ENCODE measurements around the gene RTL5. TPM values are rescaled to one million over a fixed set of nuclear protein-coding genes. Genes with fewer than 3 reads are reported as not detected.

The RTL5 gene
- total RNA-seq, 1 experiment from 2014 or later = not detected

DNA sequence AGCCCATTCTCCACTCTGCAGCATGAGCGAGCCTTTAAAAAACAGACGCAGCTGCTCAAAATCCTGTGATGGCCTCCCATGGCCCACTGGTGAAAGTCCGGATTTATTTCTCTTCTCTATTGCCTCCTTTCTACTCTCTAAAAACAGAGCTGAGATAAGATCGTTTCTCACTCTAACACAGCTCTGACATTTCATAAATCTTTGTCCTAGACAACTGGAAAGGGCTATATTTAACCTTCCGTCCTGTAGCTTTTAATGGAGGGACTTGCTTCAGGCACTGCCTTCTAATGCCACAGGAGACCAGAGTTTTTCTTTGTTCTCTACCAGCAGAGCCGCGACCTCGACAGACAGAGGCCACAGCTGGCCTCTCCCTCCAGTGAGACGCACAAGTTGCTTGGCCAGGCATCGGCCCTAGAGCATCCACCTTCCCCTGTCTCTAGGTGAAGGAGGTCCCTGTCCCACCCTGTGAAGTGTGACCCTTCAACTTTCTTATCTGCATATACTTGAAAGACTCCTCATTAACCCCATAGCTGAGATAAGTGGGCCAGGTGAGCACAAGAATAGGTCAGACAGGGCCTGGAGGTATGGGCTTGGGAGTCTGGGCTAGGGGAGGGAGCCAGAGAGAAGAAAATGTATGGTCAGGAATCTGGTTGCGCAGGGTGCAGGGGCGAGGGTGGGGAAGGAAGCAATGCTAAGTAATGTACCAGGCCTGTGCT, 50.0 kb downstream of the RTL5 start:
- TF ChIP-seq, protein P1, sequence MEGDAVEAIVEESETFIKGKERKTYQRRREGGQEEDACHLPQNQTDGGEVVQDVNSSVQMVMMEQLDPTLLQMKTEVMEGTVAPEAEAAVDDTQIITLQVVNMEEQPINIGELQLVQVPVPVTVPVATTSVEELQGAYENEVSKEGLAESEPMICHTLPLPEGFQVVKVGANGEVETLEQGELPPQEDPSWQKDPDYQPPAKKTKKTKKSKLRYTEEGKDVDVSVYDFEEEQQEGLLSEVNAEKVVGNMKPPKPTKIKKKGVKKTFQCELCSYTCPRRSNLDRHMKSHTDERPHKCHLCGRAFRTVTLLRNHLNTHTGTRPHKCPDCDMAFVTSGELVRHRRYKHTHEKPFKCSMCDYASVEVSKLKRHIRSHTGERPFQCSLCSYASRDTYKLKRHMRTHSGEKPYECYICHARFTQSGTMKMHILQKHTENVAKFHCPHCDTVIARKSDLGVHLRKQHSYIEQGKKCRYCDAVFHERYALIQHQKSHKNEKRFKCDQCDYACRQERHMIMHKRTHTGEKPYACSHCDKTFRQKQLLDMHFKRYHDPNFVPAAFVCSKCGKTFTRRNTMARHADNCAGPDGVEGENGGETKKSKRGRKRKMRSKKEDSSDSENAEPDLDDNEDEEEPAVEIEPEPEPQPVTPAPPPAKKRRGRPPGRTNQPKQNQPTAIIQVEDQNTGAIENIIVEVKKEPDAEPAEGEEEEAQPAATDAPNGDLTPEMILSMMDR (conservative IDR thresholded peaks at IDR 0.05) = no peak
- TF ChIP-seq EZH2 (IDR thresholded peaks at IDR 0.05; ENCODE audit: low read depth) = no peak
- no peaks in the 10 kb centered on the region for H3K9me3 ChIP-seq (ENCODE audit: insufficient read depth, low read depth)
- H3F3A ChIP-seq (ENCODE audit: insufficient read depth, low read depth) = no peaks in the 10 kb centered on the region
- no peak overlapping the region for H3K4me3 ChIP-seq
- intact Hi-C loops (cut with micrococcal nuclease; ENCODE audit: unreplicated experiment) = no loop called here
- no peaks in the 10 kb centered on the region for H3K9me2 ChIP-seq (ENCODE audit: insufficient read depth)
- no peaks in the 10 kb centered on the region for H3K4me1 ChIP-seq (replicated peaks; ENCODE audit: insufficient read depth)
- H4K20me1 ChIP-seq (ENCODE audit: insufficient read depth) = no peaks in the 10 kb centered on the region
- H2AFZ ChIP-seq = no peak overlapping the region
- 0 out of 2 replicates have a peak, but pooled peaks cover 3% of the 10 kb centered on the region for H3K27me3 ChIP-seq (ENCODE audit: insufficient read depth, low read depth)
- no peak overlapping the region for H3K27ac ChIP-seq
- ChIA-PET POLR2A (ENCODE audit: unreplicated experiment) (no interaction called here), CTCF (no interaction called here)
- DNase-seq = no peak
- H3K79me2 ChIP-seq (ENCODE audit: low read depth) = no peaks in the 10 kb centered on the region
- BruUV-seq (replicated peaks) = no TSS peak
- no peak overlapping the region for H3K4me2 ChIP-seq
- H3K36me3 ChIP-seq (ENCODE audit: low read depth) = no peaks in the 10 kb centered on the region

- H3K79me2 ChIP-seq (ENCODE audit: low read depth) = no peaks in the 10 kb centered on the region
- no peaks in the 10 kb centered on the region for H3F3A ChIP-seq (ENCODE audit: insufficient read depth, low read depth)
- no peaks in the 10 kb centered on the region for H4K20me1 ChIP-seq (ENCODE audit: insufficient read depth)
- POLR2A ChIA-PET (ENCODE audit: unreplicated experiment) = no interaction called here
- H3K4me3 ChIP-seq = no peak overlapping the region
- H3K9me3 ChIP-seq (ENCODE audit: insufficient read depth, low read depth) = no peaks in the 10 kb centered on the region
- peaks cover 3% of the 10 kb centered on the region; the same call in 1 of the 2 replicates for H3K27me3 ChIP-seq (ENCODE audit: insufficient read depth, low read depth)
- H3K9me2 ChIP-seq (ENCODE audit: insufficient read depth) = no peaks in the 10 kb centered on the region
- no peak for DNase-seq
- CTCF ChIA-PET = no interaction called here
- no peak overlapping the region for H3K27ac ChIP-seq
- H2AFZ ChIP-seq = no peak overlapping the region
- no TSS peak for BruUV-seq (replicated peaks)
- H3K36me3 ChIP-seq (ENCODE audit: low read depth) = no peaks in the 10 kb centered on the region
- intact Hi-C loops (cut with micrococcal nuclease; ENCODE audit: unreplicated experiment) = no loop called here
- TF ChIP-seq, protein P1 (conservative IDR thresholded peaks at IDR 0.05) = no peak
- no peak for TF ChIP-seq EZH2 (IDR thresholded peaks at IDR 0.05; ENCODE audit: low read depth)
- H3K4me2 ChIP-seq = no peak overlapping the region
- H3K4me1 ChIP-seq (replicated peaks; ENCODE audit: insufficient read depth) = no peaks in the 10 kb centered on the region
Measured at GRCh38 chrX:72080800-72081199, 50.9 kb downstream of the RTL5 start.

DNA sequence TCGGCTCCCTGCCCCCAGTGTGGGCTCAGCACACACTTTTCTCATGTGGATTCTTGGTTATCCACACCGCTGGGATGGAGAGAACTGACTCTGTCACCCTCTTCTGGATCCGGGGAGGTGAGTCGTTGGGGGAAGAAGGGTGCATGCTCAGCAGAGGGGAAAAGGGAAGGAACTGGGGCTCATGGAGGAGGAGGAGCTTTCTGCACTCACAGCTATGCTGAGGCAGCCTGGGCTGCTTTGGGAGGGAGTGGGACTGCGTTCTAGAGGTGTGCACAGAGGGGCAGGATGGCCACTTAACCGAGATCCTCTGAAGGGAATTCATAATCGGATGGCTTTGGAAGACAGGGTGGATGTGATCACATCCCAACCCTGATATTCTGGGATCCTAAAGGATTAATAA, 51.6 kb downstream of the RTL5 start:
- Histone ChIP-seq H3K9me2 (ENCODE audit: insufficient read depth) (no peaks in the 10 kb centered on the region), H3K4me2 (no peak overlapping the region), H4K20me1 (ENCODE audit: insufficient read depth) (no peaks in the 10 kb centered on the region), H3K36me3 (ENCODE audit: low read depth) (no peaks in the 10 kb centered on the region), H3K27ac (no peak overlapping the region), H2AFZ (no peak overlapping the region), H3K9me3 (ENCODE audit: insufficient read depth, low read depth) (no peaks in the 10 kb centered on the region), H3K27me3 (ENCODE audit: insufficient read depth, low read depth) (peaks cover 10% of the 10 kb centered on the region), H3K4me3 (no peak overlapping the region), H3K4me1 (replicated peaks; ENCODE audit: insufficient read depth) (no peaks in the 10 kb centered on the region), H3F3A (ENCODE audit: insufficient read depth, low read depth) (no peaks in the 10 kb centered on the region), H3K79me2 (ENCODE audit: low read depth) (no peaks in the 10 kb centered on the region)
- ChIA-PET POLR2A (ENCODE audit: unreplicated experiment) (no interaction called here), CTCF (no interaction called here)
- TF ChIP-seq, protein P1 (conservative IDR thresholded peaks at IDR 0.05) = no peak
- no peak for TF ChIP-seq EZH2 (IDR thresholded peaks at IDR 0.05; ENCODE audit: low read depth)
- intact Hi-C loops (cut with micrococcal nuclease; ENCODE audit: unreplicated experiment) = no loop called here
- no peak for DNase-seq
- BruUV-seq (replicated peaks) = no TSS peak

Data from PC-9 (cell line).